Lower leg skin (tissue), 4 donors: ENCODE measurements around the gene BAG3. TPM values are rescaled to one million over a fixed set of nuclear protein-coding genes. Genes with fewer than 3 reads are reported as not detected.

ENCODE experiments used
- DNase-seq, 2 donors: peaks; one replicate each; pipeline ENCODE4 v3.0.0-alpha.2; 2019; ENCODE audit warnings: low spot score in 2 of 2
- H3K4me3 ChIP-seq: fragments of 200-600 bp; sonication (generic); 2 replicates; pipeline ENCODE4 v1.5.1; 2017; ENCODE audit warnings: mild to moderate bottlenecking, low read depth; ENCODE audit not compliant: poor library complexity, severe bottlenecking
- CTCF ChIP-seq, 3 donors: fragments of 450-650 bp; IDR thresholded peaks; one replicate each; pipeline ENCODE4 v1.5.1; 2016; ENCODE audit warnings: antibody characterized with exemption in 3 of 3, mild to moderate bottlenecking in 3 of 3, moderate library complexity in 2 of 3
- POLR2A ChIP-seq, 2 donors: fragments of 450-650 bp; IDR thresholded peaks; one replicate each; pipeline ENCODE4 v1.6.1; 2016 to 2017; ENCODE audit warnings: antibody characterized with exemption in 2 of 2, mild to moderate bottlenecking in 1 of 2, moderate library complexity in 1 of 2
- WGBS, 2 donors: methylation state at CpG; one replicate each; pipeline ENCODE4 v1.1.5; 2018; 5-methylcytosine and 5-hydroxymethylcytosine counted together
- intact Hi-C: fragments of 100-400 bp; cut with DNase I; formaldehyde crosslinking; loops from one replicate; pipeline ENCODE4 v1.15.0; 2023; ENCODE audit warnings: low total_unique reads
- total RNA-seq, 4 donors: library from RNA; depleted of rRNA; stranded (reverse); fragments of >200 nt; gene quantifications; one replicate each; pipeline ENCODE4 v1.1.0, GENCODE V29; 2016

Gene BAG3
- total RNA-seq, 4 donors from 2014 or later: 55.5 to 87.8 (median 77.9) TPM

GRCh38 chr10:119670717-119671116 lies 19.5 kb downstream of the BAG3 start:
- no peak for DNase-seq
- TF ChIP-seq CTCF (IDR thresholded peaks at IDR 0.05) (no peak), POLR2A (IDR thresholded peaks at IDR 0.05) (no peak)
- intact Hi-C loops: no loop called here
- H3K4me3 ChIP-seq: no peak overlapping the region
- 48 to 57% methylated on average over 3 of the region's 3 CpGs for WGBS, 2 donors

- intact Hi-C loops: no loop called here
- DNase-seq: no peak
- H3K4me3 ChIP-seq: no peak overlapping the region
- TF ChIP-seq CTCF (IDR thresholded peaks at IDR 0.05) (no peak), POLR2A (IDR thresholded peaks at IDR 0.05) (no peak)
- WGBS, 2 donors: 65 to 73% methylated on average over 4 of the region's 4 CpGs
These were observed 20.2 kb downstream of the BAG3 start for GRCh38 chr10:119671381-119671780.

- 92 to 95% methylated on average over 22 of the region's 23 CpGs for WGBS, 2 donors
- intact Hi-C loops: no loop called here
- DNase-seq: no peak
- TF ChIP-seq CTCF (IDR thresholded peaks at IDR 0.05): no peak
- TF ChIP-seq POLR2A (IDR thresholded peaks at IDR 0.05): no peak
- no peak overlapping the region for H3K4me3 ChIP-seq
These were observed 21.1 kb downstream of the BAG3 start for GRCh38 chr10:119672291-119672690.

GRCh38 chr10:119673271-119673670 lies 22.1 kb downstream of the BAG3 start:
- intact Hi-C loops: no loop called here

GRCh38 chr10:119675483-119676170 lies 24.4 kb downstream of the BAG3 start:
- WGBS, 2 donors: 63 to 70% methylated on average over 8 of the region's 9 CpGs
- H3K4me3 ChIP-seq: no peak overlapping the region
- TF ChIP-seq CTCF (IDR thresholded peaks at IDR 0.05): no peak
- no peak for TF ChIP-seq POLR2A (IDR thresholded peaks at IDR 0.05)
- intact Hi-C loops: no loop called here
- DNase-seq: no peak

More at GRCh38 chr10:119673271-119673670, 22.1 kb downstream of the BAG3 start:
- TF ChIP-seq POLR2A (IDR thresholded peaks at IDR 0.05): no peak
- TF ChIP-seq CTCF (IDR thresholded peaks at IDR 0.05): no peak
- no peak for DNase-seq
- H3K4me3 ChIP-seq: no peak overlapping the region
- 71 to 79% methylated on average over 4 of the region's 4 CpGs for WGBS, 2 donors

GRCh38 chr10:119677126-119677525 lies 25.9 kb downstream of the BAG3 start:
- intact Hi-C loops: no loop called here
- WGBS, 2 donors: 72 to 82% methylated on average over 6 of the region's 6 CpGs
- no peak for DNase-seq
- no peak overlapping the region for H3K4me3 ChIP-seq
- no peak for TF ChIP-seq CTCF (IDR thresholded peaks at IDR 0.05)
- TF ChIP-seq POLR2A (IDR thresholded peaks at IDR 0.05): no peak
